HEK293 (cell line): ENCODE data around the gene ELOVL2.

ENCODE experiments used
- CTCF ChIA-PET: fragments of 350-600 bp; formaldehyde crosslinking; extraction: SDS; loops from one replicate; lab custom pipeline; 2021; ENCODE audit warnings: antibody characterized with exemption; lab: Yijun Ruan, JAX
- POLR2A ChIA-PET: fragments of 300-600 bp; formaldehyde crosslinking; extraction: SDS; loops from one replicate; lab custom pipeline; 2020; ENCODE audit warnings: antibody characterized with exemption, inconsistent platforms; lab: Yijun Ruan, JAX
- H3K27ac ChIP-seq: fragments of 200-500 bp; sonication (Bioruptor generic); 2 replicates; pipeline ENCODE4 v1.5.1; 2014; ENCODE audit warnings: low read depth, low read length, control low read depth, inconsistent platforms; ENCODE audit errors: extremely low read depth
- H3K36me3 ChIP-seq, 2 experiments: fragments of 200-500 bp in 1 of 2; sonication (Bioruptor generic) in 1 of 2; 1 replicate in 1 of 2; 2 replicates in 1 of 2; pipeline ENCODE4 v1.5.1; 2014 to 2017; ENCODE audit warnings: inconsistent platforms in 2 of 2, low read length in 2 of 2; ENCODE audit not compliant: control insufficient read depth in 2 of 2, insufficient read depth in 1 of 2
- H3K4me1 ChIP-seq: fragments of 200-500 bp; sonication (Bioruptor generic); 2 replicates; pipeline ENCODE4 v1.5.1; 2014; ENCODE audit warnings: mild to moderate bottlenecking, low read length, inconsistent platforms; ENCODE audit not compliant: control insufficient read depth, insufficient read depth
- H3K4me3 ChIP-seq: 2 replicates; pipeline ENCODE4 v1.5.1; 2011; ENCODE audit warnings: low read depth, mild to moderate bottlenecking, control low read depth, low read length, moderate library complexity
- H3K9me3 ChIP-seq: fragments of 200-500 bp; sonication (Bioruptor generic); 2 replicates; pipeline ENCODE4 v1.5.1; 2014; ENCODE audit warnings: low read depth, low read length, inconsistent platforms; ENCODE audit not compliant: control insufficient read depth, insufficient read depth
- HOXD13 ChIP-seq: sonication (generic); formaldehyde crosslinking; IDR thresholded peaks from 2 replicates; pipeline ENCODE4 v1.8.0; 2022; ENCODE audit warnings: missing genetic modification reagents, borderline replicate concordance
- ZFP69B ChIP-seq: fragments of 450-650 bp; formaldehyde crosslinking; IDR thresholded peaks from 2 replicates; pipeline ENCODE4 v1.5.1; 2016; ENCODE audit warnings: missing biosample characterization, missing genetic modification characterization
- ZNF121 ChIP-seq: fragments of 450-650 bp; formaldehyde crosslinking; IDR thresholded peaks from 2 replicates; pipeline ENCODE4 v1.5.1; 2016; ENCODE audit warnings: missing biosample characterization, missing genetic modification characterization
- ZNF169 ChIP-seq: fragments of 450-650 bp; formaldehyde crosslinking; IDR thresholded peaks from 2 replicates; pipeline ENCODE4 v1.5.1; 2016; ENCODE audit warnings: missing biosample characterization, missing genetic modification characterization
- ZNF585B ChIP-seq: fragments of 450-650 bp; formaldehyde crosslinking; IDR thresholded peaks from 2 replicates; pipeline ENCODE4 v1.5.1; 2016; ENCODE audit warnings: missing biosample characterization, missing genetic modification characterization
- ZNF600 ChIP-seq: fragments of 450-650 bp; formaldehyde crosslinking; IDR thresholded peaks from 2 replicates; pipeline ENCODE4 v1.5.1; 2016; ENCODE audit warnings: missing biosample characterization, missing genetic modification characterization
- ZNF768 ChIP-seq: fragments of 450-650 bp; formaldehyde crosslinking; IDR thresholded peaks from 2 replicates; pipeline ENCODE4 v1.5.1; 2018; ENCODE audit warnings: missing biosample characterization, mild to moderate bottlenecking, missing genetic modification characterization
- TF ChIP-seq, protein P1 (sequence below): fragments of 450-650 bp; formaldehyde crosslinking; IDR thresholded peaks from 2 replicates; pipeline ENCODE4 v1.5.1; 2016; ENCODE audit warnings: missing biosample characterization, missing genetic modification characterization
- TF ChIP-seq, protein P2 (sequence below): fragments of 450-650 bp; formaldehyde crosslinking; conservative IDR thresholded peaks from 2 replicates; pipeline ENCODE4 v1.5.1; 2016; ENCODE audit warnings: low read depth, missing biosample characterization, missing genetic modification characterization
- TF ChIP-seq, protein P3 (sequence below): fragments of 450-650 bp; IDR thresholded peaks from 2 replicates; pipeline ENCODE4 v1.5.1; 2018; ENCODE audit warnings: missing biosample characterization, missing genetic modification characterization
- TF ChIP-seq, protein P4 (sequence below): fragments of 450-650 bp; formaldehyde crosslinking; IDR thresholded peaks from 2 replicates; pipeline ENCODE4 v1.5.1; 2016; ENCODE audit warnings: missing biosample characterization, missing genetic modification characterization

ELOVL2 gene

DNA sequence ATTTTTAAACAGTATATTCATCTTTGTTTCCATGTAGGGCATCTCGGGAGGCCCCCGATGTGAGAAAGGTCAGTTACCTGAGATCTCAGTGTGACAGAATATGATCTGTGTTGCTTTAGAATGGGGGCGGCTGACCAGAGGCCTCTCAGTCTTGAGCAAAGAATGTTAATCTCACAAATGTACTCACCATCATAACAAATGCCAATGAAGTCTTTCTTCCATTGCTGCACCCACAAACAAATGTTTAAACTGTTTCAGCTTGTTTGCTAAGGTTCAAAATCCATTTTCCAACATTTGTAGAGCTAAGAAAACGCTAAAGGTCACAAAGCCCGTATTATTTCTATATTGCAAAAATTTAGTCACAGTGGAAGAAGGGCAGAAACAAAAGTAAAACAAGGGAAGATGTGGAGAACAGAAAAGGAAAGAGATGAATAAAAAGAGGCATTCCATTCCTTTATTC, 31.8 kb downstream of the ELOVL2 start:
- H3K4me1 ChIP-seq = peaks cover 28% of the 10 kb centered on the region
- no peaks in the 10 kb centered on the region for H3K9me3 ChIP-seq
- H3K36me3 ChIP-seq = no peaks in the 10 kb centered on the region
- no peak overlapping the region for H3K4me3 ChIP-seq
- ChIA-PET POLR2A (no interaction called here), CTCF (interaction anchor here (0.6 to 1.5 kb wide), 6 partner anchors 15 to 59 kb away, joined by 3 to 10 read pairs (median 4); no protein-coding TSS in a partner anchor)
- no peak overlapping the region for H3K27ac ChIP-seq
- TF ChIP-seq ZFP69B (tag by site-specific recombination) (no peak), ZNF169 (no peak), ZNF600 (tag by site-specific recombination) (no peak), HOXD13 (CRISPR knock-in tag) (no peak), ZNF768 (no peak), ZNF585B (tag by site-specific recombination) (no peak)
- TF ChIP-seq, protein P1, sequence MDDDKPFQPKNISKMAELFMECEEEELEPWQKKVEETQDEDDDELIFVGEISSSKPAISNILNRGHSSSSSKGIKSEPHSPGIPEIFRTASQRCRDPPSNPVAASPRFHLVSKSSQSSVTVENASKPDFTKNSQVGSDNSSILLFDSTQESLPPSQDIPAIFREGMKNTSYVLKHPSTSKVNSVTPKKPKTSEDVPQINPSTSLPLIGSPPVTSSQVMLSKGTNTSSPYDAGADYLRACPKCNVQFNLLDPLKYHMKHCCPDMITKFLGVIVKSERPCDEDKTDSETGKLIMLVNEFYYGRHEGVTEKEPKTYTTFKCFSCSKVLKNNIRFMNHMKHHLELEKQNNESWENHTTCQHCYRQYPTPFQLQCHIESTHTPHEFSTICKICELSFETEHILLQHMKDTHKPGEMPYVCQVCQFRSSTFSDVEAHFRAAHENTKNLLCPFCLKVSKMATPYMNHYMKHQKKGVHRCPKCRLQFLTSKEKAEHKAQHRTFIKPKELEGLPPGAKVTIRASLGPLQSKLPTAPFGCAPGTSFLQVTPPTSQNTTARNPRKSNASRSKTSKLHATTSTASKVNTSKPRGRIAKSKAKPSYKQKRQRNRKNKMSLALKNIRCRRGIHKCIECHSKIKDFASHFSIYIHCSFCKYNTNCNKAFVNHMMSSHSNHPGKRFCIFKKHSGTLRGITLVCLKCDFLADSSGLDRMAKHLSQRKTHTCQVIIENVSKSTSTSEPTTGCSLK (tag by site-specific recombination) = no peak
- TF ChIP-seq, protein P2, sequence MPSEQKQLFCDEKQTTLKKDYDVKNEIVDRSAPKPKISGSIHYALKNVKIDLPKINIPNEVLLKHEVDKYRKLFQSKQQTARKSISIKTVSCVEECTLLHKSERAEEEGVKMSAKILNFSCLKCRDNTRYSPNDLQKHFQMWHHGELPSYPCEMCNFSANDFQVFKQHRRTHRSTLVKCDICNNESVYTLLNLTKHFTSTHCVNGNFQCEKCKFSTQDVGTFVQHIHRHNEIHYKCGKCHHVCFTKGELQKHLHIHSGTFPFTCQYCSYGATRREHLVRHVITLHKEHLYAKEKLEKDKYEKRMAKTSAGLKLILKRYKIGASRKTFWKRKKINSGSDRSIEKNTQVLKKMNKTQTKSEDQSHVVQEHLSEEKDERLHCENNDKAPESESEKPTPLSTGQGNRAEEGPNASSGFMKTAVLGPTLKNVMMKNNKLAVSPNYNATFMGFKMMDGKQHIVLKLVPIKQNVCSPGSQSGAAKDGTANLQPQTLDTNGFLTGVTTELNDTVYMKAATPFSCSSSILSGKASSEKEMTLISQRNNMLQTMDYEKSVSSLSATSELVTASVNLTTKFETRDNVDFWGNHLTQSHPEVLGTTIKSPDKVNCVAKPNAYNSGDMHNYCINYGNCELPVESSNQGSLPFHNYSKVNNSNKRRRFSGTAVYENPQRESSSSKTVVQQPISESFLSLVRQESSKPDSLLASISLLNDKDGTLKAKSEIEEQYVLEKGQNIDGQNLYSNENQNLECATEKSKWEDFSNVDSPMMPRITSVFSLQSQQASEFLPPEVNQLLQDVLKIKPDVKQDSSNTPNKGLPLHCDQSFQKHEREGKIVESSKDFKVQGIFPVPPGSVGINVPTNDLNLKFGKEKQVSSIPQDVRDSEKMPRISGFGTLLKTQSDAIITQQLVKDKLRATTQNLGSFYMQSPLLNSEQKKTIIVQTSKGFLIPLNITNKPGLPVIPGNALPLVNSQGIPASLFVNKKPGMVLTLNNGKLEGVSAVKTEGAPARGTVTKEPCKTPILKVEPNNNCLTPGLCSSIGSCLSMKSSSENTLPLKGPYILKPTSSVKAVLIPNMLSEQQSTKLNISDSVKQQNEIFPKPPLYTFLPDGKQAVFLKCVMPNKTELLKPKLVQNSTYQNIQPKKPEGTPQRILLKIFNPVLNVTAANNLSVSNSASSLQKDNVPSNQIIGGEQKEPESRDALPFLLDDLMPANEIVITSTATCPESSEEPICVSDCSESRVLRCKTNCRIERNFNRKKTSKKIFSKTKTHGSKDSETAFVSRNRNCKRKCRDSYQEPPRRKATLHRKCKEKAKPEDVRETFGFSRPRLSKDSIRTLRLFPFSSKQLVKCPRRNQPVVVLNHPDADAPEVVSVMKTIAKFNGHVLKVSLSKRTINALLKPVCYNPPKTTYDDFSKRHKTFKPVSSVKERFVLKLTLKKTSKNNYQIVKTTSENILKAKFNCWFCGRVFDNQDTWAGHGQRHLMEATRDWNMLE (tag by site-specific recombination) = no peak
- TF ChIP-seq, all 188 proteins: peak for 0

DNA sequence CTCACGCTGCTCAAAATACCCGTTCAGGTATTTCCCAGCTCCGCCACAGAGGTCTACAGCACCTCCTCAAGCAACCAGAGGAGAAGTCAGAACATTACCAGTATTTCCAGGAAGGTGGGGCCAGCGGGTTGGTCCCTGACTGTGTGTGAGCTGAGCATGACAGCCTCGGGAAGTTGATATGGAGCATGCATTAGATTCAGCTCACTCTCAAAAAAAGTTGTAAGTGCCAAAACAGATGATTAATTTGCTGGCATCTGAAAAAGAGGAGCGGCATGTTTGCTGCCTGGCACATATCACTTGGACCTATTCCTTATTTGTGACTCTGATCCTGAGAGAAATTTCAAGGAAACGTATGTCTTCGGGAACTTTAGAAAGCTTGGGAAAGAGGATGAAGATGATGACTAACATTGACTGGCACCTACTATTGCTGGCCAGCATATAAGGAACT, 32.3 kb downstream of the ELOVL2 start:
- no peak overlapping the region for H3K4me3 ChIP-seq
- CTCF ChIA-PET = interaction anchor here (0.5 to 1.5 kb wide), 9 partner anchors 16 to 529 kb away, joined by 3 to 10 read pairs (median 3); no protein-coding TSS in a partner anchor
- no peaks in the 10 kb centered on the region for H3K36me3 ChIP-seq
- H3K27ac ChIP-seq = no peak overlapping the region
- peaks cover 30% of the 10 kb centered on the region for H3K4me1 ChIP-seq
- POLR2A ChIA-PET = no interaction called here
- no peak for TF ChIP-seq ZNF121 (tag by site-specific recombination)
- TF ChIP-seq, protein P3, sequence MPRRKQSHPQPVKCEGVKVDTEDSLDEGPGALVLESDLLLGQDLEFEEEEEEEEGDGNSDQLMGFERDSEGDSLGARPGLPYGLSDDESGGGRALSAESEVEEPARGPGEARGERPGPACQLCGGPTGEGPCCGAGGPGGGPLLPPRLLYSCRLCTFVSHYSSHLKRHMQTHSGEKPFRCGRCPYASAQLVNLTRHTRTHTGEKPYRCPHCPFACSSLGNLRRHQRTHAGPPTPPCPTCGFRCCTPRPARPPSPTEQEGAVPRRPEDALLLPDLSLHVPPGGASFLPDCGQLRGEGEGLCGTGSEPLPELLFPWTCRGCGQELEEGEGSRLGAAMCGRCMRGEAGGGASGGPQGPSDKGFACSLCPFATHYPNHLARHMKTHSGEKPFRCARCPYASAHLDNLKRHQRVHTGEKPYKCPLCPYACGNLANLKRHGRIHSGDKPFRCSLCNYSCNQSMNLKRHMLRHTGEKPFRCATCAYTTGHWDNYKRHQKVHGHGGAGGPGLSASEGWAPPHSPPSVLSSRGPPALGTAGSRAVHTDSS (tag by site-specific recombination) = peak; percentile 39; the same call in 1 of the 2 replicates
- peak; percentile 95 for TF ChIP-seq ZNF600 (tag by site-specific recombination)
- TF ChIP-seq, protein P4, sequence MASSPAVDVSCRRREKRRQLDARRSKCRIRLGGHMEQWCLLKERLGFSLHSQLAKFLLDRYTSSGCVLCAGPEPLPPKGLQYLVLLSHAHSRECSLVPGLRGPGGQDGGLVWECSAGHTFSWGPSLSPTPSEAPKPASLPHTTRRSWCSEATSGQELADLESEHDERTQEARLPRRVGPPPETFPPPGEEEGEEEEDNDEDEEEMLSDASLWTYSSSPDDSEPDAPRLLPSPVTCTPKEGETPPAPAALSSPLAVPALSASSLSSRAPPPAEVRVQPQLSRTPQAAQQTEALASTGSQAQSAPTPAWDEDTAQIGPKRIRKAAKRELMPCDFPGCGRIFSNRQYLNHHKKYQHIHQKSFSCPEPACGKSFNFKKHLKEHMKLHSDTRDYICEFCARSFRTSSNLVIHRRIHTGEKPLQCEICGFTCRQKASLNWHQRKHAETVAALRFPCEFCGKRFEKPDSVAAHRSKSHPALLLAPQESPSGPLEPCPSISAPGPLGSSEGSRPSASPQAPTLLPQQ (tag by site-specific recombination) = 0 out of 2 replicates have a peak, but pooled peaks have one; percentile 14
- TF ChIP-seq, all 188 proteins: peak for 3
- no peaks in the 10 kb centered on the region for H3K9me3 ChIP-seq
